Lung (tissue), 16 donors: ENCODE results near the gene LRRC25. TPM values are rescaled to one million over a fixed set of nuclear protein-coding genes. Genes with fewer than 3 reads are reported as not detected.

Source experiments
- ATAC-seq: fragments of 200-7000 bp; cut with Tn5 transposase; one replicate; pipeline ENCODE4 v1.9.1; 2020; ENCODE audit warnings: moderate number of reproducible peaks; ENCODE audit not compliant: insufficient read depth, low FRiP score
- DNase-seq, 3 donors: peaks; one replicate each; pipeline ENCODE4 v3.0.0-alpha.2; 2013 to 2017
- H3K27ac ChIP-seq, 2 donors: one replicate each; pipeline ENCODE4 v1.5.1; 2013; ENCODE audit warnings: mild to moderate bottlenecking in 2 of 2, moderate library complexity in 2 of 2, control low read depth in 1 of 2, inconsistent platforms in 1 of 2, low read depth in 1 of 2, low read length in 1 of 2
- H3K27me3 ChIP-seq, 3 donors: one replicate each; pipeline ENCODE4 v1.5.1; 2013; ENCODE audit warnings: low read length in 2 of 3; ENCODE audit not compliant: control insufficient read depth in 3 of 3, insufficient read depth in 3 of 3
- H3K36me3 ChIP-seq, 4 donors: one replicate each; pipeline ENCODE4 v1.5.1; 2013; ENCODE audit warnings: low read length in 4 of 4, mild to moderate bottlenecking in 1 of 4, moderate library complexity in 1 of 4; ENCODE audit not compliant: control insufficient read depth in 4 of 4, insufficient read depth in 4 of 4
- H3K4me1 ChIP-seq, 5 donors: one replicate each; pipeline ENCODE4 v1.5.1; 2013; ENCODE audit warnings: low read length in 5 of 5, mild to moderate bottlenecking in 2 of 5, moderate library complexity in 1 of 5; ENCODE audit not compliant: control insufficient read depth in 5 of 5, insufficient read depth in 5 of 5
- H3K4me3 ChIP-seq: one replicate; pipeline ENCODE4 v1.5.1; 2013; ENCODE audit warnings: mild to moderate bottlenecking, control low read depth, moderate library complexity
- H3K9ac ChIP-seq, 2 donors: one replicate each; pipeline ENCODE4 v1.5.1; 2013; ENCODE audit warnings: low read length in 2 of 2, control low read depth in 1 of 2; ENCODE audit not compliant: insufficient read depth in 1 of 2
- H3K9me3 ChIP-seq, 4 donors: one replicate each; pipeline ENCODE4 v1.5.1; 2013; ENCODE audit warnings: low read length in 3 of 4, mild to moderate bottlenecking in 1 of 4, moderate library complexity in 1 of 4; ENCODE audit not compliant: control insufficient read depth in 4 of 4, insufficient read depth in 3 of 4
- WGBS, 2 donors: extraction: QIAGEN DNeasy Blood & Tissue Kit; methylation state at CpG; one replicate each; pipeline ENCODE4 v1.1.7; 2013; 5-methylcytosine and 5-hydroxymethylcytosine counted together
- long read RNA-seq, 5 donors: transcript quantifications; one replicate each; lab custom pipeline, GENCODE V29; 2026
- polyA plus RNA-seq, 2 donors: library from polyadenylated mRNA; stranded (reverse); fragments of 200-250 nt; gene quantifications; one replicate each; pipeline ENCODE4 v1.2.1, GENCODE V29; 2013
- total RNA-seq, 2 donors: library from RNA; depleted of rRNA in 1 of 2; stranded (reverse); fragments of >200 nt in 1 of 2; gene quantifications; one replicate each; pipeline ENCODE4 v1.2.1, GENCODE V29; 2014 to 2021
- TF ChIP-seq, protein P1 (sequence below): IDR thresholded peaks from 2 replicates; pipeline ENCODE4 v1.5.1; 2012; ENCODE audit warnings: mild to moderate bottlenecking; ENCODE audit errors: control extremely low read depth, extremely low read depth
- donor health status: control.
- donor health status: control.
- donor health status: Bipolar disorder and iron deficiency.
- donor health status: healthy.
- donor health status: DM: yes; HTN: yes; CAD: no.

LRRC25 gene
- total RNA-seq (10 to 100 TPM in 1 of 2 donors, 1 to 10 TPM in 1; 8.5 to 38.0 TPM), polyA plus RNA-seq (100 to 1,000 TPM in 1 of 2 donors, 10 to 100 TPM in 1; 16.1 to 119 TPM)
- long read RNA-seq, donor 1: 0 reads
- long read RNA-seq, donor 2, partial matches to known transcripts: 0 of 1 reads
- long read RNA-seq, donor 2, other reads (novel, unspliced or antisense): 0 of 1 reads
- long read RNA-seq, donor 3: 0 reads
- long read RNA-seq, donor 4: 0 reads
- long read RNA-seq, donor 5, partial matches to known transcripts: 0 of 1 reads
- long read RNA-seq, donor 5, other reads (novel, unspliced or antisense): 0 of 1 reads

DNA sequence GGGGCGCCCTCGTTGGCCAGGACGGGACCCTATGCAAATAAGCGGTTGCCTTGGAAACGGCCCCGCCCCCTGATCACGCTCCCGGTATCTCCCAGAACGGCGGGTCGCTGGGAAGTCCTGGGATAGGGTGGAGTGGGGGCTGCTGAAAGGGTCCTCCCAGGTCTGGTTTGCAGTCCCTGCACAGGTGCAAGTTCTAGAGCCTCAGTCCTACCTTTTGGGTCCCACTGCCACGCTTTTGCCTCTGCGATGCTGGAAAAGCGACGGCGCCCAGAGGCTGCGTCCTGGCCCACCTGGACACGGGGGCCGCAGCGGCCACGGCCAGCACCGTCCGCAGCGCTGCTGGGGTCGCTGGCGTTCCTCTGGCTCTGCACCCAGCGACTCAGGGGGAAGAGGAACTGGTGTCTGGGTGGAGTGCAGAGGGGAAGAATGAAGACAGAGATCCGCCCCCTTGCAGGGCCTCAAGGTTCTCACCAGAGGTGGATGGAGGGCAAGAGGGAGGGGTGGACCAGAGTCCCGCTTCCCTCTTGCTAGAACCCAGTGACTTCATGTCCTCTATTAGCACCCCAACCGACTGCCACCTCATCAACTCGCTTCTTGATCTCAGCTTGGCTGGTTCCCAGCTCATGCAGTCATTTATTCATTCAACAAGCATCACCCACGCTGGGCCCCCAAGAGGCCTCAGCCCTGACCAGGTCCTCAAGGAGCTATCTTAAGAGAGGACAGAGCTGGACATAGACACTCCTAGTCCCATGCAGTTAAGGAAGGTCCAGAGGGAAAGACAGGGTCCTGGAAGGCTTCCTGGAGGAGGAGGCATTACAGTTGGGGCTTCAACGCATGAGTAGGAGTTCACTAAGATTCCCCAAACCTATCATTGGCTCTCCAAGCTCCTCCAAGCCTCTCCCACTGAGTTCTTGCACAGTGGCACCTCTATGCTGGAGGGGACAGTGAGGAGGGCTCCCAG, at the start of gene LRRC25:
Gene LRRC25, minus strand, starts transcription at position 381 of the 961 bp plus-strand sequence. CDS start 659 bp downstream, outside the sequence.
- Histone ChIP-seq H3K4me1 (peaks cover 0 to 6% (median 0%) of the 10 kb centered on the region in 5 donors), H3K4me3 (no peak within 1 kb of the TSS), H3K9me3 (no peaks in the 10 kb centered on the region), H3K36me3 (no peaks in the 10 kb centered on the region), H3K27me3 (no peaks in the 10 kb centered on the region), H3K9ac (no peak within 1 kb of the TSS), H3K27ac (no peak within 1 kb of the TSS)
- ATAC-seq (peak; percentile 35), DNase-seq (peak in 1 of 3 donors; percentile 56)
- TF ChIP-seq, protein P1, sequence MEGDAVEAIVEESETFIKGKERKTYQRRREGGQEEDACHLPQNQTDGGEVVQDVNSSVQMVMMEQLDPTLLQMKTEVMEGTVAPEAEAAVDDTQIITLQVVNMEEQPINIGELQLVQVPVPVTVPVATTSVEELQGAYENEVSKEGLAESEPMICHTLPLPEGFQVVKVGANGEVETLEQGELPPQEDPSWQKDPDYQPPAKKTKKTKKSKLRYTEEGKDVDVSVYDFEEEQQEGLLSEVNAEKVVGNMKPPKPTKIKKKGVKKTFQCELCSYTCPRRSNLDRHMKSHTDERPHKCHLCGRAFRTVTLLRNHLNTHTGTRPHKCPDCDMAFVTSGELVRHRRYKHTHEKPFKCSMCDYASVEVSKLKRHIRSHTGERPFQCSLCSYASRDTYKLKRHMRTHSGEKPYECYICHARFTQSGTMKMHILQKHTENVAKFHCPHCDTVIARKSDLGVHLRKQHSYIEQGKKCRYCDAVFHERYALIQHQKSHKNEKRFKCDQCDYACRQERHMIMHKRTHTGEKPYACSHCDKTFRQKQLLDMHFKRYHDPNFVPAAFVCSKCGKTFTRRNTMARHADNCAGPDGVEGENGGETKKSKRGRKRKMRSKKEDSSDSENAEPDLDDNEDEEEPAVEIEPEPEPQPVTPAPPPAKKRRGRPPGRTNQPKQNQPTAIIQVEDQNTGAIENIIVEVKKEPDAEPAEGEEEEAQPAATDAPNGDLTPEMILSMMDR: no peak
- WGBS, 2 donors: 8 to 12% methylated on average over 25 to 33 of the region's 33 CpGs

DNA sequence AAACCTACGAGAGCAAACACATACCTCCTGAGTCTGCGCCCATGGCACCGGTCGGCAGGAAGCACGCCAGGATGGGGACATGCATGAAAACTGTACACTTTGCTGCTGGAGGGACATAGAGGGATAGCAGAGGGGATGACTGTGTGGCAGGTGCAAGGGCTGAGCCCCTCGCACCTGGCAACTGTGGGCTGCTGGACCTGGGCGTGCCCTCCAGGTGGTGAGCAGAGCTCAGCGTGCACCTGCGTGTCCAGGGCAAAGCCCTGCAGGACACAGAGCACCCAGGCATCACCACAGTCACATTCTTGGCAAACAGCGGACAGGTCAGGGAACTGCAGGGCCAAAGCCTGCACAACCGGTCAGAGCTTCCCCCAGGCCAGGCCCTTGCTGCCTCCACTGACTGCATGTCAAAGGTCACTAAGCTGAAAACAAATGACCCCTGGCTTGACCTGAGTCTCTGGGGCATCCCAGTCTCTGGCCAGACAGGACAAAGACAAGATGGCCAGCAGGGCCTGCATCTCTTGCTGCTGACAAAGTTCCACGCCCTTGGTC, 49.5 kb upstream of the LRRC25 start:
- TF ChIP-seq, protein P1: no peak
- Histone ChIP-seq H3K9ac (no peak overlapping the region), H3K36me3 (peaks cover 2 to 76% (median 13%) of the 10 kb centered on the region in 4 donors), H3K9me3 (no peaks in the 10 kb centered on the region), H3K4me1 (peaks cover 0 to 14% (median 5%) of the 10 kb centered on the region in 5 donors), H3K4me3 (no peak overlapping the region), H3K27ac (no peak overlapping the region), H3K27me3 (no peaks in the 10 kb centered on the region)
- WGBS, 2 donors: 83 to 89% methylated on average over 12 of the region's 12 CpGs
- no peak for ATAC-seq
- DNase-seq: no peak

DNA sequence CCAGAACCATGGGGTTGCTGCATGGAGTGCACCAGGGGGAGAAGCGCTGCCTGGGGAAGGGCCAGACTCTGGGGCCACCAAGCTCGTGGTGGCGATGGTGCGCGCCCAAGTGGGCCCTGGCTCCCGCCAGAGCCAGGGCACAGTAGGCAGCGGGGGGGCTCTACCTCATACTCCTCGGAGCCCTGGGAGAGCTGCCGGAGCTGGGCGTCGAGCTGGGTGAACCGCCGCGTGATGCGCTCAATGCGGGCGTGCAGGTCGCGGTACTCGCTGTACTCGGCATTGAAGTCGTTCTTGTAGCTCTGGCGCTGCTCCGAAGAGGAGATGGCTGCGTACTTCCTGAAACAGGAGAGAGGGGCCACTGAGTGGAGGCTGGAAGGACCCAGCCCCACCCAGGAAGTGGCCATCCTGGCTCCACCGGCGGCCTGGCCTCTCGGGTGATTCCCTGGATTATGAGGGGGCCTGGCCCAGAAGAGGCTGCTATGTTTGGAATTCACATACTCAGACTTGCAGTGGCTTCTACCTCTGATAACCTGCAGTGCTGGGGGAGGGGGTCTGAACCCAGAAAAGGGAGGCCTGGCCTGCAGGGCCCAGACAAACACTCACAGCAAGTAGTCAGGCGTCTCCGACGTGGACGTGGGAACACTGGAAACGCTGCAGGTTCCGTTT, 48.9 kb upstream of the LRRC25 start:
- no peaks in the 10 kb centered on the region for H3K9me3 ChIP-seq
- ATAC-seq (no peak), DNase-seq (peak in 2 of 3 donors; percentile 67 to 69)
- 81 to 89% methylated on average over 34 of the region's 34 CpGs for WGBS, 2 donors
- no peak overlapping the region for H3K4me3 ChIP-seq
- H3K36me3 ChIP-seq: peaks cover 2 to 76% (median 13%) of the 10 kb centered on the region in 4 donors
- no peak overlapping the region for H3K9ac ChIP-seq
- H3K27ac ChIP-seq: peak overlapping the region in 1 of 2 donors; percentile 4
- TF ChIP-seq, protein P1: no peak
- peaks cover 0 to 11% (median 5%) of the 10 kb centered on the region in 5 donors for H3K4me1 ChIP-seq
- H3K27me3 ChIP-seq: no peaks in the 10 kb centered on the region
